GM18861 (cell line): Measurements from ENCODE around the gene OVCA2.

Source experiments
- ATAC-seq: cut with Tn5 transposase; IDR thresholded peaks from one replicate; pipeline ENCODE4 v1.9.1; 2021; ENCODE audit not compliant: unreplicated experiment

Gene OVCA2

DNA sequence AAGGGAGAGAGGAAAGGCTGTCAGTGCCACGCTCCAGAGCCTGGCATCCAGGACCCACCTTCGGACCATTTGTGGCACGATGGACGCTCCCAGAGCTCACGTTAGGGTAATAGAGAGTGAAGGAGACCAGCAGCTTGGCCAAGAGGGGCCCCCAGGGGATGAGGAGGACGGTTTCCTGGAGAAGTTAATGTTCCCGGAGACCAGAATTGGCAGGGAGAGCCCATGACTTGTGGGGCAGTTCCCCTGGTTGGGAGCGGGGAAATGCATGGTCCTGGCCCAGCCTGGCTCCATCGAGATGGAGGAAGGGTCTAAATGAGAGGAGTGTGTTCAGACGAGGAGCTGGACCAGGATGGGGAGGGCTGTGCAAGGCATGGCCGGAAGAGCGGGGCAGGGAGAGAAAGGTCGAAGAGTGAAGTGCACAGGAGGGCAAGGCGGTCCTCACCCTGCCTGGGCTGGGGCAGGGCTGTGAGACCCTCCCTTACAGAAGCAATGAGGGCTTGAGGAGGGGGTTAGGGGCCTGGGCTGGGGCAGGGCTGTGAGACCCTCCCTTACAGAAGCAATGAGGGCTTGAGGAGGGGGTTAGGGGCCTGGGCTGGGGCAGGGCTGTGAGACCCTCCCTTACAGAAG, 10.2 kb downstream of the OVCA2 start:
- ATAC-seq, result no peak

DNA sequence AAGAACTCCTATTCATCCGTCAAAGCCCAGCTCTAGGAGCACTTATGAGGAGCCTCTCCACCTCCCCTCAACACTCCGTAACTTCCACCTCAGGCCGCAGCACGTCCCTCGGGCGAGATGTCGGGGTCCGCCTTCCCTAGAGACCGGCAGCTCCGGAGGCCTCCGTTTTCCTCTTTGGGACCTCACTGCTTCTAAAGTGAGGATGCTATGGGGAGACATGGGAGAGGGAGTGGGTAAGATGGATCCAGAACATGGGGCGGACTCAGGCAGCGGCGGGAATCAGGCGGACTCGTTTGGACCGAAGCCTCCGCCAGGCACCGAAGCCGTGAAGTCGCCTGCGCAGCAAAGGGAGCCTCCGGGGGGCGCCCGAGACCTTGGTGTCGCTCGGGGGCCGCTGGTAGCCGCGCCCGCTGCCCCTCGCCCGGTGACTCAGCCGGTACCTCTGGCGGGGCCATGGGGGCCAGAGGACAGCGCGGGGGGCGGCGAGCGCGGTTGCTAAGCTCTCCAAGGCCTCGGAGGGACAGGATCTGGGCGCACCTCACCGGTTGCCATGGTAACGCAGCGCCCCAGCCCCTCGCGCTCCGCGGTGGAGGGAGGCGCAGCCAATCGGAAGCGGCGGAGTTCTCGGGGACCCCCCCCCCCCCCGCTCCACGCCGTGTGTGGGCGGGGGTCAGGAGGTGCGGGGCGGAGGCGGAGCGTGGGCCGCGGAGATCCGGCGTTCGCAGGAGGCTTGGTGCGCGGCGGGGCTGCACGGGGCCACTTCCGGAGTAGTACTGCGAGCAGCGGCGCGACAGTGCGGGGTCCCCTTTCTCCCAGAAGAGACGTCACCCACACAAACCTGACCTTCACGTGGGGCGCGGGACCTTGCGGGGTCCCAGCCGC, 11.8 kb downstream of the OVCA2 start:
- ATAC-seq, result no peak

DNA sequence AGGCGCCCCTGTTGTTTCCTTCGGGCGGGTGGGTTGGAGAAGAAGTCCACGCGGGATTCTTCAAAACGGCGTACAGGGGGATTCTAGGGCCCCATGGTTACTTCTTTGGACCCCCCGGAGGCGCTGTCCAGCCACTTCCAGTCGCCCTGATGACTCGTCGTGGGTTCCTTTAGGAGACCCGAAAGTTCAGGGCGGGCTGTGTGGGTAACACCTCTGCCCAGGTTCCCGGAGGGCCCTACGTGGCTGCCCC, 12.4 kb downstream of the OVCA2 start:
- ATAC-seq, result no peak

DNA sequence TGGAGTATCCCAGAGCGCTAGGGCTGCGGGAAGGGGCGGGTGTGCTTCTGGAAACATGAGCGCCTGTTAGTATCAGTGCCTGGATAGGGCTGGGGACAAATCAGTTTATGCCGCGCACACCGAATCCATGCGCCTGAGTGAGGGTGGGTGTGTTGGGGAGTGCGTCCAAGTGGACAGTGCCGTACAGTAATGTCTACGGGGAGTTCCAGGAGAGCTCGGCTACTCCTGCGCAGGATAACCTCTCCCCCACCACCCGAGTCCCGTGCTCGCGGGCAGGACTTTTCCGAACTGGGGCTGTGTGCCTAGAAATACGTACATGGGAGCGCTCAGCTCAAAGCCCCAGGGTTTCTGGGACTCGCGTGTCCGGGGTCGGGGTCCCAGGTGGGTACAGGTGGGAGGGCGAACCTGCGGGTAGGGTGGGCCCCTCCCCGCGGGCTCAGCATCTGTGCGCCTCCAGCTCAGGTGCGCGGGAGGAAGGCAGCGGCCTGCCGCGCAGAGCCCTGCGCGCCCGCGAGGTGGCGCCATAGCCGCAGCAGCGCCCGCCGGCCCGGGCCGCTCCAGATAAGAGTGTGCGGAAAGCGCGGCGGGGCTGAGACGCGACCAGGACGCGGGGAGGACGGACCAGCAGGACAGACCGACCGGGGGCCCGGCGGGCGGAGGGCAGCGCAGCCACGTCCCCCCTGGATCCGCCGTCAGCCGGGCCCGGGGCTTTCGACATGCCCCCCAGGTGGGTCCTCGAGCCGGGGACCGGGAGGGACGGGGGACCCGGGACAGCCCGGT, 12.9 kb downstream of the OVCA2 start, which contains the start of gene HIC1:
Gene HIC1 (plus strand): TSS at position 592 of the 780 bp plus-strand sequence. CDS start 1,588 bp downstream, outside the sequence.
- no peak for ATAC-seq

DNA sequence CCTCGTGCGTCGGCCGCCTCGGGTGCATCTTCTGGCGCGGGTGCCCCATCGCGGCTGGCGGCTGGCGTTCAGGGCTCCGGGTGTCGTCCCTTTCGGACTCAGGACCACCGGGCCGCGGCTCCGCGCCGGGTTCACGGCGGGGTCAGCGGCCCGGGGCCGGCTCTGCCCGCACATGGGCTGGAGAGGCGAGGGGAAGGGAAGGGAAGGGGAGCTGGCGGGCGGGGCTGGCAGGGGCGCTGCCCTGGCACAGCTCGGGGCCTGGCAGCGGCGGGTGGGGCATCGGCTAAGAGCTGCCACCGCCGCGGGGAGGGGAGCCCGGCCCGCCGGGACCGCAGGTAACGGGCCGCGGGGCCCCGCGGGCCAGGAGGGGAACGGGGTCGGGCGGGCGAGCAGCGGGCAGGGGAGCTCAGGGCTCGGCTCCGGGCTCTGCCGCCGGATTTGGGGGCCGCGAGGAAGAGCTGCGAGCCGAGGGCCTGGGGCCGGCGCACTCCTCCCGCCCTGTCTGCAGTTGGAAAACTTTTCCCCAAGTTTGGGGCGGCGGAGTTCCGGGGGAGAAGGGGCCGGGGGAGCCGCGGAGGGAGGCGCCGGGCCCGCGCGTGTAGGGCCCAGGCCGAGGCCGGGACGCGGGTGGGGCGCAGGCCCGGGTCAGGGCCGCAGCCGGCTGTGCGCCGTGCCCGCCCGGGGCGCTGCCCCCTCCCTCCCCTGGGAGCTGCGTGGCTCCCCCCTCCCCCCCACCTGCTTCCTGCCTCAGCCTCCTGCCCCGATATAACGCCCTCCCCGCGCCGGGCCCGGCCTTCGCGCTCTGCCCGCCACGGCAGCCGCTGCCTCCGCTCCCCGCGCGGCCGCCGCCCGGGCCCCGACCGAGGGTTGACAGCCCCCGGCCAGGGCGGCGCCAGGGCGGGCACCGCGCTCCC, 13.7 kb downstream of the OVCA2 start:
- no peak for ATAC-seq

DNA sequence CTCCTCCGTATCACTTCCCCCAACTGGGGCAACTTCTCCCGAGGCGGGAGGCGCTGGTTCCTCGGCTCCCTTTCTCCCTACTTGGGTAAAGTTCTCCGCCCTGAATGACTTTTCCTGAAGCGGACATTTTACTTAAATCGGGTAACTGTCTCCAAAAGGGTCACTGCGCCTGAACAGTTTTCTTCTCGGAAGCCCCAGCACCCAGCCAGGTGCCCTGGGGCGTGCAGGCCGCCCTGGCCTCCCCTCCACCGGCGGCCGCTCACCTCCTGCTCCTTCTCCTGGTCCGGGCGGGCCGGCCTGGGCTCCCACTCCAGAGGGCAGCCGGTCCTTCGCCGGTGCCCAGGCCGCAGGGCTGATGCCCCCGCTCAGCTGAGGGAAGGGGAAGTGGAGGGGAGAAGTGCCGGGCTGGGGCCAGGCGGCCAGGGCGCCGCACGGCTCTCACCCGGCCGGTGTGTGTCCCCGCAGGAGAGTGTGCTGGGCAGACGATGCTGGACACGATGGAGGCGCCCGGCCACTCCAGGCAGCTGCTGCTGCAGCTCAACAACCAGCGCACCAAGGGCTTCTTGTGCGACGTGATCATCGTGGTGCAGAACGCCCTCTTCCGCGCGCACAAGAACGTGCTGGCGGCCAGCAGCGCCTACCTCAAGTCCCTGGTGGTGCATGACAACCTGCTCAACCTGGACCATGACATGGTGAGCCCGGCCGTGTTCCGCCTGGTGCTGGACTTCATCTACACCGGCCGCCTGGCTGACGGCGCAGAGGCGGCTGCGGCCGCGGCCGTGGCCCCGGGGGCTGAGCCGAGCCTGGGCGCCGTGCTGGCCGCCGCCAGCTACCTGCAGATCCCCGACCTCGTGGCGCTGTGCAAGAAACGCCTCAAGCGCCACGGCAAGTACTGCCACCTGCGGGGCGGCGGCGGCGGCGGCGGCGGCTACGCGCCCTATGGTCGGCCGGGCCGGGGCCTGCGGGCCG, 14.7 kb downstream of the OVCA2 start:
- no peak for ATAC-seq

DNA sequence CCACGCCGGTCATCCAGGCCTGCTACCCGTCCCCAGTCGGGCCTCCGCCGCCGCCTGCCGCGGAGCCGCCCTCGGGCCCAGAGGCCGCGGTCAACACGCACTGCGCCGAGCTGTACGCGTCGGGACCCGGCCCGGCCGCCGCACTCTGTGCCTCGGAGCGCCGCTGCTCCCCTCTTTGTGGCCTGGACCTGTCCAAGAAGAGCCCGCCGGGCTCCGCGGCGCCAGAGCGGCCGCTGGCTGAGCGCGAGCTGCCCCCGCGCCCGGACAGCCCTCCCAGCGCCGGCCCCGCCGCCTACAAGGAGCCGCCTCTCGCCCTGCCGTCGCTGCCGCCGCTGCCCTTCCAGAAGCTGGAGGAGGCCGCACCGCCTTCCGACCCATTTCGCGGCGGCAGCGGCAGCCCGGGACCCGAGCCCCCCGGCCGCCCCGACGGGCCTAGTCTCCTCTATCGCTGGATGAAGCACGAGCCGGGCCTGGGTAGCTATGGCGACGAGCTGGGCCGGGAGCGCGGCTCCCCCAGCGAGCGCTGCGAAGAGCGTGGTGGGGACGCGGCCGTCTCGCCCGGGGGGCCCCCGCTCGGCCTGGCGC, 15.4 kb downstream of the OVCA2 start:
- no peak for ATAC-seq

DNA sequence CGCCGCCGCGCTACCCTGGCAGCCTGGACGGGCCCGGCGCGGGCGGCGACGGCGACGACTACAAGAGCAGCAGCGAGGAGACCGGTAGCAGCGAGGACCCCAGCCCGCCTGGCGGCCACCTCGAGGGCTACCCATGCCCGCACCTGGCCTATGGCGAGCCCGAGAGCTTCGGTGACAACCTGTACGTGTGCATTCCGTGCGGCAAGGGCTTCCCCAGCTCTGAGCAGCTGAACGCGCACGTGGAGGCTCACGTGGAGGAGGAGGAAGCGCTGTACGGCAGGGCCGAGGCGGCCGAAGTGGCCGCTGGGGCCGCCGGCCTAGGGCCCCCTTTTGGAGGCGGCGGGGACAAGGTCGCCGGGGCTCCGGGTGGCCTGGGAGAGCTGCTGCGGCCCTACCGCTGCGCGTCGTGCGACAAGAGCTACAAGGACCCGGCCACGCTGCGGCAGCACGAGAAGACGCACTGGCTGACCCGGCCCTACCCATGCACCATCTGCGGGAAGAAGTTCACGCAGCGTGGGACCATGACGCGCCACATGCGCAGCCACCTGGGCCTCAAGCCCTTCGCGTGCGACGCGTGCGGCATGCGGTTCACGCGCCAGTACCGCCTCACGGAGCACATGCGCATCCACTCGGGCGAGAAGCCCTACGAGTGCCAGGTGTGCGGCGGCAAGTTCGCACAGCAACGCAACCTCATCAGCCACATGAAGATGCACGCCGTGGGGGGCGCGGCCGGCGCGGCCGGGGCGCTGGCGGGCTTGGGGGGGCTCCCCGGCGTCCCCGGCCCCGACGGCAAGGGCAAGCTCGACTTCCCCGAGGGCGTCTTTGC, 16.2 kb downstream of the OVCA2 start:
- ATAC-seq, result no peak

DNA sequence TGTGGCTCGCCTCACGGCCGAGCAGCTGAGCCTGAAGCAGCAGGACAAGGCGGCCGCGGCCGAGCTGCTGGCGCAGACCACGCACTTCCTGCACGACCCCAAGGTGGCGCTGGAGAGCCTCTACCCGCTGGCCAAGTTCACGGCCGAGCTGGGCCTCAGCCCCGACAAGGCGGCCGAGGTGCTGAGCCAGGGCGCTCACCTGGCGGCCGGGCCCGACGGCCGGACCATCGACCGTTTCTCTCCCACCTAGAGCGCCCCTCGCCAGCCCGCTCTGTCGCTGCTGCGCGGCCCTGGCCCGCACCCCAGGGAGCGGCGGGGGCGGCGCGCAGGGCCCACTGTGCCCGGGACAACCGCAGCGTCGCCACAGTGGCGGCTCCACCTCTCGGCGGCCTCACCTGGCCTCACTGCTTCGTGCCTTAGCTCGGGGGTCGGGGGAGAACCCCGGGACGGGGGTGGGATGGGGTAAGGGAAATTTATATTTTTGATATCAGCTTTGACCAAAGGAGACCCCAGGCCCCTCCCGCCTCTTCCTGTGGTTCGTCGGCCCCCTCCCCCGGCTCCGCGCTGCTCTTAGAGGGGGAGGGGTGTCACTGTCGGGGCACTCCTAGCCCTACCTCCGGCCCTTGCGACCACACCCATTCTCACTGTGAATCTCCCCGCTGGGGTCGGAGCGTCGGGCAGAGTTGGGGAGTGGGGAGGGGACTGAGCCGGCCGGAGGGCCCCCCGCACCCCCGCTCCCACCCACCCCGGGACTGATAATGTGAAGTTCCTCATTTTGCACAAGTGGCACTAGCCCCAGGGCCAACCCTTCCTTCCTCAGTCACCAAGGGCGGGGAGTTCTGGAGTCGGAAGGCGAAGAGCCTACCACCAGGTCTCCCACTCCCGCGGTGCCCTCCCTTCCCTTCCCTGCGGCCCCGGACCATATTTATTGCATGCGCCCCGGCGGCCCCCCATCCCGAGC, 17.0 kb downstream of the OVCA2 start:
- no peak for ATAC-seq

DNA sequence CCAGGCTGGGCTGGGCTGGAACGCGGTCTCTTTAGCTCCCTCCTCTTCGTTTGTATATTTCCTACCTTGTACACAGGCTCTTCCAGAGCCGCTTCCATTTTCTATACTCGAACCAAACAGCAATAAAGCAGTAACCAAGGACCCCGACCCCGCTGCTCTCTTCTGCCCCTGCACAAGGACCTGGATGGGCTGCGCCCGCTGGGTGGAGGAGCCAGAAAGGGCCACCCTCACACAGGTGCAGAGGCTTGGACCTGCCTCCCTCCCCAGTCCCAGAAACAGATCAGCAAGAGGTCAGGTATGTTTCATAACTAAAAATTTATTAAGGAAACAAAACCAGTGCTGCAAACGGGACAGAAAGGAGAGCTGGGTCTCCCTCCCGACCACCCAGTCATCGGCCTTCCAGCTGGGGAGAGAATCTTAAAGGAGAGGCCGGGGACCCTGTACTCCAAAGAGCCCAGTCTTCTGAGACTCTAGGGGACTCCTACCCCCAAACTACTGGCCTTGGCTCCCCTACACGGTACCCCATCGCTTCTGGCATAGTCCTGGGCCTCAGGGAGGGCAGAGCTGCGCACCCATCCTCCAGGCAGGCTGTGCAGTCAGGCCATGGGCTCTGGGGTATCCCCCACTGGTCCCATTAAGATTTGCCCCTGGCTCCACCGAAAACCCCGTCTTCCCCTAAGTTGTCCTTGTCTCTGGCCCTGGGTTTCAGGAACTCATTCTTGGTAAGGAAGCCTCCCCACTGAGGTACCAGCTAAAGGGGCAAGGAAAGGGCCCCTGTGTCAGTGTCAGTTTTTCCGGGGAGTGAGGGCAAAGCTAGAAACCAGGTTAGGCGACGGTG, 17.9 kb downstream of the OVCA2 start:
- ATAC-seq, result no peak

DNA sequence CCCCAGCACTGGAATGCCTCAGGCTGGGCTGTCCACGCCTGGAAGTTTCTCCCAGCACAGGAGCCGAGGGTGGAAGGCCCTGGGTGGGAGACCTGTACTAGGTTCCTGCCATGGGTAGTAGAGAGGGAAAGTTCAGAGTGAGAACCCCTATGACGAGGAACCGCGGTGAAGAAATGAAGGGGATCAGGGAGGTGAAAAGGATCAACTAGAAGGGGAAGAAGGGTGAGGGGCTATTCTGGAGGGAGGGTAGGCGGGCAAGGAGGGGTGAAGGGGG, 18.5 kb downstream of the OVCA2 start:
- no peak for ATAC-seq

DNA sequence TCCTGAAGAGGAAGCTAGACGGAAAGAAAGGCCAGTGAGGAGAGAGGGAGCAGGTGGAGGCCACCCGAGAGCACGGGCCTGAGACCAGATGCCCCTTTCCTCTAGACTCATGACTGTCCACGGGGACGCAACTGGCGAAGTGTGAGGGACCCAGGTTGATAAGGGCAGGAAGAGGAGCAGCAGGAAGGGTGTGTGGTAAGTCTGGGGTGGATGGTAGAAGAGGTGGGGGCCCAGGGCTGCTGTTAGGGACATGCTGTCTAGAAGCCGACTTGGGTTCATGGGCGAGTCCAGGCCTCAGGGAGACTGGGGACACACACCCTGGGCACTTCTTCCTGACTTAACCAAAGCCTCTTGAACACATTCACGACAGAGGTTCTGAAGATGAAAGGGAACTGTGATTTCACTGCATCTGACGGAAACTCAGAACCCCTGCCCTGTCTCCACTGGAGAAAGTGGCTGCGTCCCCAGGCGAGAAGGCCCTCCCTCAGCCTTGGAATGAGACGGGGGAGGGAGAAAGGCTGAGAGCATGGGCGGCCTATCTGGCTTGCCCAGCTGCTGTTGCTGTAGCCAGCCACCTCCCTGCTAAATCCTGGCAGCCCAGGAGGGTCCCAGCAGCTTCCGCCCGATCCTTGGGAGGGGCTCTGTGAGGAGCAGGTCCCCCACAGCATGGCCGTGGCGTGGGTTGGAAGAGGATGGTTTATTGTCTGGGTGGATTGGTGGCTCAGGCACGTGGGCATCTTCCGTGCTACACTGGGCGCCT, 19.0 kb downstream of the OVCA2 start:
- no peak for ATAC-seq

DNA sequence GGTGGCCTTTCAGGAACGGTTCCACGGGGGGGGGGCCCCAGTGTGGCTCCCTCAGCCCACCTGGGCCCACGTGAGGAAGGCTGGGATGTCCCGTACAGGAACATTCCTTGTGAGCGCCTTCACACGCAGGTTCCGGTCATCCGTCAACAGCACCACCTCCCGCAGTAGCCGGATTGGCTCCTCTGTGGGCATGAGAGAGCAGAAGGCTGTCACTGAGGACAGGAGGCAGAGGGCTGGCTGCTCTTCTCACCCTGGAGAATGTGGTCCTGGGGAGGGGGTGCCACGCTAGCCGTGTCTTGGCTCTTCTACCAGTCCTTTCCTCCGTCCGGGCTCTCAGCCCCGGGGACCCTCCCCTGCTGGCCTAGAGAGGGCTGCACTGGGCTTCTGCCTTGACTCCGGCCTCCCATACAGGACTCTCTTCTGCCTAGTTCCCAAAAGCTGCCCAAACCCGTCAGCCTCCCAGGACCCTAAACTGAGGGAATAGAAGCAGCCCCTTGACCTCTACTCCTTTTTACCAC, 19.7 kb downstream of the OVCA2 start:
- ATAC-seq, result no peak

DNA sequence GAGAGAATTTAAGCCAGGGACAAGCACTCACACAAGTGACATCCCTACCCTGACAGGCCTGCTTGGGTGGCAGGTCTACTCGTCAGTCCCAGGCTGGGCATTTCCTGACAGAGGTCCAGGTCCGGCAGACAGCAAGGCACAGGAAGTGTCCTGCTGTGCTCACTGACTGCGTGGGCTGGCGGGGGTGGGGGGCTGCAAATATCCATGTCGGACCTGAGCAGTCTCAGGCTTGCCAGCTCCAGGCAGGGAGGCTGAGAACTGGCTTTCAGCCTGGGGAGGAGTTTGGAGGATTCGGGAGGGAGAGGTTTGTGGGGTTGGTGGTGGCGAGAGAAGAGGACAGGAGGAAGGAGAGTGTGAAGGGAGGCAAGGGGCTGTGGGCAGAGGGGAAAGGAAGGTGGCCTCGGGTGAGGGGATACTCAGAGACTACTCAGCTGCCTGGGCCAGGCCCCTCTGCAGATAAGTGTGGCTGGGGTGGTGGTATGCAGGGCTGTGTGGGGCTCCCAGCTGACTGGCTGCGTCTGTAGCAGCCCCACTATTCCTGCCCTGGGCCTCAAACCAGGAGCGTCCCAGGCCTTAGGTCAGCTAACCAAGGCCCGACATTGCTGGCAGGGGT, 20.9 kb downstream of the OVCA2 start:
- no peak for ATAC-seq
